GM21529 (cell line): Measurements from ENCODE around the gene OR6N1.

ENCODE experiments used
- ATAC-seq: cut with Tn5 transposase; IDR thresholded peaks from one replicate; pipeline ENCODE4 v1.9.1; 2021; ENCODE audit not compliant: unreplicated experiment

OR6N1 gene

DNA sequence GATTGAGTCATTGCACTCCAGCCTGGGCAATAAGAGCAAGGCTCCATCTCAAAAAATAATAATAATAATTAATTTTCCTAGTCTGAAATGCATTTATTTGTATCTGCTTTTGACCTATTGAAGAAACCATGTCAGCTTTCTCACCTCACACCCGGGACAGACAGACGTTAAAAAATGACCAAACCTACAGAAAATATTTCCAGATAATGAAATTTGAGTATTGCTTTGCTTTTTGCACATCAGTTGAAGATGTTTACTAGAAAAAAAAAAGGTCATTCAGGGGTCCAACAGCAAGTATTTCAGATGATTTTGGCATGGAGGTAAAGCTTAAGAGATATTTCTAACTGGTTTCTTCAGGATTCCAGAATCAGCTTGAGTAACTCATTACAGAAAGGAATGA is 17.6 kb downstream of the OR6N1 start, which contains the start of gene OR6K6:
Gene OR6K6, plus strand, starts transcription at position 301 of the 400 bp plus-strand sequence. CDS start 168 bp downstream, outside the sequence.
- ATAC-seq = no peak

DNA sequence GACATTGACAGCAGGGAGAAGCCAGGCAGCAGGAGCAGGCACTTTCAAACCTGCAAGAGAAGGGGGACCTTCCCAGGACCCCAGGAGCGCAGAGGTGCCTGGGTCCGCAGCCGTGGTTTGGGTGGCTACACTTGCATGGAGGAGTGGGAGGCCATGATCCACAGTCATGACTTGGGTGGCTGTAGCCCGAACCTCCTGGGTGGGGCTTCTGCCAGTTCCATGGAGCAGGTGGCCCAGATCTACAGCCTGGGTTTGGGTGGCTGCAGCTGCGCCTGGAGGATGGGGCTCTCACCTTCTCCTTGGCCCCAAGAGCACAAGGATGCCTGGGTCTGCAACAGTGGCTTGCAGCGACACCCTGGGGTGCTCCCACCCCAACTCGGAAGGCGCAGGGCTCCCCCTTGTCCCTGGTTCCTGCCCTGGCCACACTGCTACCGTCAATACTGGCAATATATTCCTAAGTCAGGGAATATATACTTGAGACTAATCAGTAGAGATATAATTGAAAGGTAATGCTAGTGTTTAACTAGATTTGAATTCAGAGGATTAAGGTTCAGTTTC is 19.8 kb downstream of the OR6N1 start:
- no peak for ATAC-seq

DNA sequence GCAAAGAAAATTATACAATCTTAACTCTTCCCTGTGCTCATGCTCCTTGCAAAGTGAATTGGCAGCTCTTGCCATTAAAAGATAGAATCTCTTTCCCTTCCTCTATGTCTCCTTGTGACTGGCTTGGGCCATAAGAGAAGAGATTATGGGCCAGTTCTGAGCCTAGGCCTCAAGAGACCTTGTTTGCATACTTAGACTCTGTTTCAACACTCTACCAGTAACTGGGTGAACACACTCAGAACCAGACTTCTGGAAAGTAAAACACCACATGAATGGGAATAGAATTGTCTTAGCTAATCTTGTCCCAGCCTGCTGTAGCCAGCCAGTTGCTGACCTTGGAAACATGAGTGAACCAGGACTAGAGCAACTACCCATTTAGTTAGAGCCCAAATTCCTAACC is 36.1 kb downstream of the OR6N1 start:
- ATAC-seq = no peak

DNA sequence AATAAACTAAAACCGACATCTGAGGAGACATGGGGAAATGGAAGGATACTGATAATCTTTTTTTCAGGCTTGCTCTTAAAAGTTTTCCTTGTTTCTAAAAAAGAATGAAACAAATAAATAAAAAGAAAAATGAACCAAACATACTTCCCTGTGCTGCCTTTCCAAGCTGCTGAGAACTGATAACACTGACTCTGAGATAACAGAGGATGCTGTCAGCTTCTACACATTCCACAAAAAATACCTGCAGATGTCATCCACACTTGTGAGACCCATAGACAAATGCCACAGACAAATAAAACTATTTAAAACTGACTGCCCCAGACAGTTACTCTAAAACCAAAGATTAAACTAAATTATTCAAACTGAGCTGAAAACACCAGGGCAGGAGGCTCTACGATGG is 39.5 kb downstream of the OR6N1 start:
- ATAC-seq = no peak

DNA sequence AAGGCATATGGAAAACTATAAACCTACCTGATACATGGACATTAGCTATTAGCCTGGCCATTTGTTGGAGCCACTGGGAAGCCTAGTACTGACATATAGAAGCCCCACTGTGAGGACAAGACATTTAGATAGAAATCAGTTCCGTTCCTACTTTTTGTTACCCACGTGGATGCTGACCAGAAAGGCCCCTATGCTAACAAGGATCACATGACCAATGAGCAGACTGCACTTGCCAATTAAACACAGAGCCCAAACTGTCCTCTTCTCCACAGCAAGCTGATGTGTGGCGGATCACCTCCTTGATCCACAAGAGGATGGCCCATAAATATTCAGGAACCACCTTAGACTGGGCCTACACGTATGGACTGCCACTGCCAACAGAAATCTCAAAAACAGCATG is 40.3 kb downstream of the OR6N1 start:
- no peak for ATAC-seq

DNA sequence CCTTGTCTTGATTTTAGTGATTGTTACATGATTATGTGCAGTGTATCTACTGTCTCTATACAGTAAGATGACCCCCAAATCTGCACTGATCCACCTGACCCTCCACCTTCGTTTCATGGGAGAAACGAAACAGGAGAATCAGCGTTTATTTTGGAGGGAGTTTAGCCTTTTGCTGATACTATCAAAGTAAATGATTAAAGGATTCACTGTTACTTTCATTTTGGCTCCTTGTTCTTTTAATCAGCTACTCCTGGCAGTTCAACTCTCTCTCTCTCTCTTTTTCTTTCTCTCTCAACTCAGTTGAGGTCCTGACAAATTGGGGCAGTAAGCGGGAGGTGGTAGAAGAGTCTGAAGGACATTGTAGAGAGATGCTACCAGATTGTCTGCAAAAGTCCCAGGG is 41.5 kb downstream of the OR6N1 start:
- no peak for ATAC-seq

DNA sequence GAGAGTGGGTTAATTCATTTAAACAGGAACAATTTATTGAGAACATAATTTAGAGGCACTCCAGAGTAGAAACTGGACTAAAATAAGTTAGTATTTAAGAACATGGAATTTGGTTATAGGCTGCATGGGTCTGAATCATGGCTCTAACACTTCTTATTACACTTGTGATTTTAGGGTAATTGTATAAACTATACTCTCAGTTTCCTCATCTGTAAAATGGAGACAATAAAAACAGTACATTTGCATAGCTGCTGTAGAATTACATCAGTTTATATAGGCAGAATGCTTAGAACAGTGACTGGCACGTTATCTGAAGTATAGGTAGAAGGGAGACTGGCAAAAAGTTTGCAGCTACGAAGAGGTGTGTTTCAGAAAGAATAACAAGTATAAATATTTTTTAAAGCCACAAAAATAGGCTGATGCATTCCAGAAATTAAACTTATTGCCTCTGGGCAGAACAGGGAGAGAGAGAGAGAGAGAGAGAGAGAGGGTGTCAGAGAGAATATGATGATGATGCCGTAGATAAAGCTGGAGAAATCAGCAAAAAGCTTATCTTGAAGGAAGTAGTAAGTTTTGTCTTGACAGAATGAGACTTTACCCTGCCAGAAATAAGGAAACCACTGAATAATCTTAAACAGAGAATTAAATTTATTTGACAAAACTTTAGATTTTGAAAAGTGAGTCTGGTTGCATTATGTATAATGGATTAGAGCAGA is 43.3 kb downstream of the OR6N1 start:
- ATAC-seq = no peak

DNA sequence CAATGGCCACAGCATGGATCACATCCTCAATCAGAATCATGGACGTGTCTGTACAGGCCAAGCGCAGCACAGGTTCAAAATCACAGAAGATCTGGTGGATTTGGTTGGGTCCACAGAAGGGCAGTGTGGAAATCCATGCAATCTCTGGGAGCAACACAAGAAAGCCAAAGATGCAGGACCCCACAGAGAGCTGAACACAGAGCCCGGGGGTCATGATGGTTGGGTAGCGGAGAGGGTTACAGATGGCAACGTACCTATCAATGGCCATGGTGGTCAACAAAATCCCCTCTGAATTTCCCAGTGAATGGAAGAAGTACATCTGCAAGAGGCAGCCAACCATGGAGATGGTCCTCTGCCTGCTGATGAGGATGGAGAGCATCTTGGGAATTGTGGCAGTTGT is 47.6 kb downstream of the OR6N1 start:
- ATAC-seq = no peak

DNA sequence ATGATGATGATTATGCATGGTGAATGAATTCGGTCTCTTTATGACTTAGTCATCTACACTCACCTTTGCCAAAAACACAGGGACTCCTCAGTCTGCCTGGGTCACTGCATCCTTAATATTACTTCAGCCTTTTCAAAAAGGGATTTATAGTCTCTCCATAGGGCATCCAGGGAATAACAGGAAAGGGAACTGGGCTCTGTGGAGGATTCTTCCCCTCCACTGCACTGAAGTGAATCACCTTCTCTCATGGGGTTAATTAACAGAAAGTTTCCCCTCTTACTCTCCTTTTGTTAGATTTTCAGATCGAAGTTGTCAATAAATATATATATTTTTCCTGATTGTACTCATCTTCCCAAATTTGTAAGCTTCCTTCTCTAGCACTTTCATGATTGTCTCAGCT is 51.4 kb downstream of the OR6N1 start, which contains the start of gene OR6K3:
Gene OR6K3, minus strand, starts transcription at position 101 of the 400 bp plus-strand sequence. CDS start 2,605 bp downstream, outside the sequence.
- ATAC-seq = no peak

DNA sequence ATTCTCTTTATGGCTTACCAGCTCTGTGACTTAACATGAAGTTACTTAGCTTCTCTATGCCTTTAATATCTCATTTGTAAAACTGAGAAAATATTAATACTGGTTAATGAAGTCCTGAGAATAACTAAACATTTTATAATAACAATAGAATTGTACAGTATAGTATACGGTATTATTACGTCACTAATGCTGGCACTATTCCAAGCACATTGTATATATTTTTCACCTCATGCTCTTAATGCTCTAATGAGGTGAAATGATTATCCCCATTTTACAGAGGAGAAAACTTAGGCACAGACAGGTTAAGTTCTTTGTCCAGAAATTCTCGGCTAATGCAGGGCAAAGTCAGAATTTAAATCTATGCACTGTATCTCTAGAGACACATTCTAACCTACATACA is 52.3 kb downstream of the OR6N1 start:
- ATAC-seq = no peak

DNA sequence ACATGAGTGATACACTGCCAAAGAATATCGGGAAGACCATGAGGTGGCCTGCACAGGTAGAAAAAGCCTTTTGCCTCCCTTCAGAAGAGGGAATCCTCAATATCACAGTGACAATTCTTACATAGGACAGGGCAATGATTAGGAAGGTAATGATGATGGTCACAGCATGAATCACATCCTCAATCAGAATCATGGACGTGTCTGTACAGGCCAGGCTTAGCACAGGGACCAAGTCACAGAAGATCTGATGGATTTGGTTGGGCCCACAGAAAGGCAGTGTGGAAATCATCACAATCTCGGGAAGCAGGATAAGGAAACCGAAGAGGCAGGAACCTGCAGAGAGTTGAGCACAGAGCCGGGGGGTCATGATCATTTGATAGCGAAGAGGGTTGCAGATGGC is 54.7 kb downstream of the OR6N1 start:
- no peak for ATAC-seq

DNA sequence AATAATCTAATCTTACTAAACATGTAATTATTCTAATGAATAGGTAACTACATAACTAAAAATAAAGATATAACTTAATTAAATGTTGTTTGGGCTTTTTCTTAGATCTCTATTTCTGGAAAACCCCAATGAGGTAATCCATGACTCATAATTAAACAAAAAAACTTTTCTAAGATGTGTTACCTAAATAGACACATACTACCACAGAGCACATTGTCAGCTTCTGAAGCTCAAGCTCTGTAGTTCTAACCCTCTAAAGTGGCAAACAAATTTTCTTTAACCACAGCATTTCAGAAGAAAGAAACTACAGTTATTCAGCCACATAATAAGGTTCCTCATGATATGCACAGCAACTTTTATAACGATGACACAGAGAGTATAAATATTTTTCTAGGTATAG is 55.7 kb downstream of the OR6N1 start:
- no peak for ATAC-seq

DNA sequence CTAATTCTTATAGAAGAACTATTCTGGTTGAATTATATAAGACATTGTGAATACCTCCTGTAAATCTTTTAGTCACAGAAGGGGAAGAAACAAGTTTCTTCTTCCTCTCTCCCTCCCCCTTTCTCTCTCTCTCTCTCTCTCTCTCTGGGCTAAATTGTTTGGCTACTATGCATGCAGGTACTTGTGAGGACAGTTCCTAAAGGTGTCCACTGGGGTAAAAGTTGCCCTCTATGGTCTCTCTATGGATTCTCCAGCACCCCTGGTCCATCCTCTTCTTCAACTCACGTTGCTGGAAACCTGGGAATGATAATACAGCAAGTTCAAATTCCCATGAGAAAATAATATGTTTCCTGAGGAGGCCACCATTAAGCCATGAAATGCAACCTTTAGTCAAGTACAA is 57.2 kb downstream of the OR6N1 start:
- ATAC-seq = no peak
